NB4 (cell line): Measurements from ENCODE around the gene ARHGAP23.
"Not testable (repeated sequence)": the region's sequence is repeated elsewhere in the genome, so short reads cannot be mapped to it uniquely, and the experiment has no call there.

Experiments used
- DNase-seq: peaks from one replicate; pipeline ENCODE4 v3.0.0; 2010; ENCODE audit warnings: low read depth
- H3K4me3 ChIP-seq: one replicate; pipeline ENCODE4 v1.5.1; 2011; ENCODE audit warnings: mild to moderate bottlenecking, low read depth, low read length, moderate library complexity
- MYC ChIP-seq: IDR thresholded peaks from 2 replicates; pipeline ENCODE4 v1.6.1; 2011; ENCODE audit warnings: low read depth, low read length
- POLR2A ChIP-seq: IDR thresholded peaks from 2 replicates; pipeline ENCODE4 v1.6.1; 2011; ENCODE audit warnings: mild to moderate bottlenecking; ENCODE audit not compliant: insufficient read length; ENCODE audit errors: extremely low read depth
- TF ChIP-seq, protein P1 (sequence below): IDR thresholded peaks from one replicate; pipeline ENCODE4 v1.5.1; 2012; ENCODE audit warnings: low read depth, low read length
- TF ChIP-seq, protein P2 (sequence below): IDR thresholded peaks from 2 replicates; pipeline ENCODE4 v1.6.1; 2011; ENCODE audit warnings: low read depth, low read length

The ARHGAP23 gene

DNA sequence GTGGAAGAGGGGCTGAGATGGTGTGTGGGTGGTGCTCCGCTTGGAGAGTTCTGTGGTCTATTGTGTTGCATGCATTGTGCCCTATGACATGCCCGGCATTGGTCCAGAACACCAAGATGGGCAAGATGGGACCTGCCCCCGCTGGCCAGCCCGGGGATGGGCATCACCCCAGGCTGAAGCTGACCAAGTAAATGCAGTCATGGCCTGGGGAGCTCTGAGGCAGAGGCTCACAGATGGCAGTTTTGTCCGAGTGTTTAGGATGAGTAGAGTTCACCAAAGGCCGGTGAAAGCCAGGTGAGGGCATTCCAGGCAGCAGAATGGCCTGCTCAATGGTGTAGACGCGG, 54.4 kb downstream of the ARHGAP23 start:
- not testable (repeated sequence) for H3K4me3 ChIP-seq, DNase-seq

DNA sequence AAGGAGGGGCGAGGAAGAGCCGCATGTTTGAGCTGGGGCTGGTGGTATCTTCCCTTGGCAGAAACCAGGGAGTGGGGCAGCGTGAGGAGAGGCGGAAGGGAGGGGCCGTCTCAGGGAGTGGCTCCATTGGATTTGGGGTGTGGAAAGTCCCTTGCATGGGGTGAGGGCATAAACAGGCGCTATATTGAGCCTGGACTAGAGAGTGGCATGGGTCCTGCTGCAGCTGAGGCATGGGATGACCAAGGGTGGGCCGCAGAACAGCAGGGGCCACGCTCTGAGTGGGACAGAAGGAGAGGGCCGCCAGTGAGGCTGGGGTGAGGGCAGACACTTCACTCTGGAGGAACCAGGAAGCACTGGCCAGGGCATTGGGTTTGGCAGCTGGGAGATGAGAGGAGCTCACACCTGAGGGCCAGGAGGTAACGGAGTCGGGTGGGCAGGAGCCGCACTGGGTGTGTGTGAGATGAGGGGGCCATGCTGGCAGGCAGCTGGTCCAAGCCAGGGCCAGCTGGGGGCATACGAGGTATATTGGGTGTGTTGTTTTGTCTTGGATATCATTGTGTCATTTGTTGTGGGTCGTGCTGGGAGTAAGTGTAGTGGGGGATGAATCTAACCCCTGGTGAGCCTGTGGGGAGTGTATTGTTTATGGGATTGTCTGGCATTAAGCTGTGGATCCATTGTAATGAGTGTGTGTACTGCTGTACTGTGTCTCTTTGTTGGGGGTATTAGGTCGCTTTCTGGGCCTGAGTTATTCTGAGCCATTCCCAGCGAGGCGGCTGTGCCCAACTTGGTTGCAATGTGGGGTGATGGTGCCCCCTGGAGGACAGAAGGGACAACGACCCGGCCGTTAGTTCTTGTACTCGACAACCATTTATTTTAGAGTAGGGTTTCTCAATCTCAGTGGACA, 56.2 kb downstream of the ARHGAP23 start:
- DNase-seq, result peak; percentile 73
- not testable (repeated sequence) for H3K4me3 ChIP-seq
- TF ChIP-seq, protein P1, sequence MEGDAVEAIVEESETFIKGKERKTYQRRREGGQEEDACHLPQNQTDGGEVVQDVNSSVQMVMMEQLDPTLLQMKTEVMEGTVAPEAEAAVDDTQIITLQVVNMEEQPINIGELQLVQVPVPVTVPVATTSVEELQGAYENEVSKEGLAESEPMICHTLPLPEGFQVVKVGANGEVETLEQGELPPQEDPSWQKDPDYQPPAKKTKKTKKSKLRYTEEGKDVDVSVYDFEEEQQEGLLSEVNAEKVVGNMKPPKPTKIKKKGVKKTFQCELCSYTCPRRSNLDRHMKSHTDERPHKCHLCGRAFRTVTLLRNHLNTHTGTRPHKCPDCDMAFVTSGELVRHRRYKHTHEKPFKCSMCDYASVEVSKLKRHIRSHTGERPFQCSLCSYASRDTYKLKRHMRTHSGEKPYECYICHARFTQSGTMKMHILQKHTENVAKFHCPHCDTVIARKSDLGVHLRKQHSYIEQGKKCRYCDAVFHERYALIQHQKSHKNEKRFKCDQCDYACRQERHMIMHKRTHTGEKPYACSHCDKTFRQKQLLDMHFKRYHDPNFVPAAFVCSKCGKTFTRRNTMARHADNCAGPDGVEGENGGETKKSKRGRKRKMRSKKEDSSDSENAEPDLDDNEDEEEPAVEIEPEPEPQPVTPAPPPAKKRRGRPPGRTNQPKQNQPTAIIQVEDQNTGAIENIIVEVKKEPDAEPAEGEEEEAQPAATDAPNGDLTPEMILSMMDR, result peak; percentile 64

DNA sequence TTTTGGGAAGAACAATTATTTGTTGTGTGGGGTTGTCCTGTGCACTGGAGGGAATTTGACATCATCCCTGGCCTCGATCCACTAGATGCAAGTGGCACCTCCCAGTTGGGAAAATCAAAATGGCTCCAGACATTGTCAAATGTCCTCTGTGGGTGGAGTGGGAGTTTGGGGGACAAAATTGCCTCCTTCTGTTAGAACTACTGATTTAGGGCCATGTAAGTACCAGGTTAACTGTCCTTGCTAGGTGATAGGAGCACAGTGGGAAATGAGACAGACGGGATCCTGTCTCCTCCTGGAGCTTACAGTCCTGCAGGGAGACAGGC, 56.8 kb downstream of the ARHGAP23 start:
- H3K4me3 ChIP-seq, result no peak overlapping the region
- TF ChIP-seq, protein P2, sequence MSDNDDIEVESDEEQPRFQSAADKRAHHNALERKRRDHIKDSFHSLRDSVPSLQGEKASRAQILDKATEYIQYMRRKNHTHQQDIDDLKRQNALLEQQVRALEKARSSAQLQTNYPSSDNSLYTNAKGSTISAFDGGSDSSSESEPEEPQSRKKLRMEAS, result no peak
- TF ChIP-seq MYC, result no peak
- TF ChIP-seq, protein P1, result no peak
- TF ChIP-seq POLR2A, result no peak
- no peak for DNase-seq

DNA sequence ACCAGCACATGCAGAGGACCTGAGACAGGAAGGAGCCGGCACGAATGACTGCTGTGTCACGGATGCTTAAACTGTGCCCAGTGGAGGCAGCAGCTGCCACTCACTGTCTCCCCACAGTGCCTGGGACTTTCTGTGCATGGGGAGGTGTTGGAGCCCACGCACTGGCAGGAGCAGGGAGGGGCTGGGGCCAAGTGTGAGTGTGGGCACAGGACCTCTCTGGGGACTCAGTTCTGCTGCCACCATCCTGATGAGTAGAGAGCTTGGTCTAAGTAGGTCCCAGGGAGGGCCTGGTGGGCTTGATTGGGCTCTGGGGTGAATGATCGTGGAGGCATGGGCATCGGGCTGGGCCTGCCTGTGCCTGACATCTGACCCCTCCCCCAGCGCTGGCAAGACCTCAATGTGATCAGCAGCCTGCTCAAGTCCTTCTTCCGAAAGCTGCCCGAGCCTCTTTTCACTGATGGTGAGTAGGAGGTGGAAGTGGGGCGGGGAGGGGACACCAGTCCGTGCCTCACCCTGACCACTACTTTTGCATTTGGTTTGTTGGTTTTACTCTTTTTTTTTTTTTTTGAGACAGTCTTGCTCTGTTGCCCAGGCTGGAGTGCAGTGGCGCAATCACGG, 57.5 kb downstream of the ARHGAP23 start:
- not testable (repeated sequence) for H3K4me3 ChIP-seq, DNase-seq

- not testable (repeated sequence) for DNase-seq, H3K4me3 ChIP-seq
Observed at GRCh38 chr17:38489774-38490173, 61.5 kb downstream of the ARHGAP23 start.

DNA sequence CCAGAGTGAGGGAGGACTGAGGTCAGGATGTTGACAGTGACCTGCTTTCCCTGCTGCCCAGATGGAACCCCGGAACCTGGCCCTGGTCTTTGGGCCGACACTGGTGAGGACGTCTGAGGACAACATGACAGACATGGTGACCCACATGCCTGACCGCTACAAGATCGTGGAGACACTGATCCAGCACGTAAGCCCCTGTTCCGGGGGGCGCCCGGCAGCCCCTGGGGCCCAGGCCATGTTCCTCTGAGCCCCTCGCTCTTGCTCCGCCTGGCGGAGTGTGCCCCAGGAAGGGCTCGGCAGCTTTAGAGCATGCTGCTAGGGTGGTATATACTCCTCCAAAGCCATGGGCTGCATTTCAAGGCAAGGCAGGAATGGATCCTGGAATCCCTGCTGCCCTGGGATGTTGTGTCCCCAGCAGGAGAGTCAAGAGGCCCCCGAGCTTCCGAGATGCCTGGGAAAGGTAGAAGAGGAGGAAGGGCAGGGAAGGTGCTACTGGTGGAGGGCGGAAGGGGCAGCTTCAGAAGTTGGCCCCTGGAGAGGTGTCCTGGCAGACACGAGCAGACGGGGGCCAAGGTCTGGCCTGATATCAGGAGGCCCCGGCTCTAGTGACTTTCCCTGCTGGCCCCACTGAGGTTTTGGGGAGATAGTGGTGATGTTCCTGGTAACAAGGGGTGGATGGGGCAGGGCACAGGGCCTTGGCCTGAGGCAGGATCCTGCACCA, 63.2 kb downstream of the ARHGAP23 start:
- not testable (repeated sequence) for DNase-seq, H3K4me3 ChIP-seq

GRCh38 chr17:38492067-38493040, 64.1 kb downstream of the ARHGAP23 start:
- TF ChIP-seq, protein P1, result peak; percentile 65
- H3K4me3 ChIP-seq, result not testable (repeated sequence)
- peak; percentile 88 for DNase-seq

GRCh38 chr17:38494152-38494551, 65.9 kb downstream of the ARHGAP23 start:
- H3K4me3 ChIP-seq, result not testable (repeated sequence)

GRCh38 chr17:38497656-38498055, 69.4 kb downstream of the ARHGAP23 start:
- DNase-seq, H3K4me3 ChIP-seq: not testable (repeated sequence)

More at GRCh38 chr17:38494152-38494551, 65.9 kb downstream of the ARHGAP23 start:
- not testable (repeated sequence) for DNase-seq
